H1 (cell line): ENCODE results near the gene INPP5B. TPM values are rescaled to one million over a fixed set of nuclear protein-coding genes. Genes with fewer than 3 reads are reported as not detected.

ENCODE experiments used
- CTCF ChIA-PET: fragments of 300-600 bp; sonication (Branson Sonifier 250); formaldehyde crosslinking; loops from one replicate; lab custom pipeline; 2021; ENCODE audit not compliant: partially characterized antibody; lab: Charles Lee
- POLR2A ChIA-PET: fragments of 300-600 bp; sonication (Branson Sonifier 250); formaldehyde crosslinking; loops from one replicate; lab custom pipeline; 2021; ENCODE audit warnings: inconsistent platforms; ENCODE audit not compliant: partially characterized antibody; lab: Charles Lee
- DNase-seq, 2 experiments: peaks; one replicate each; pipeline versions ENCODE4 v3.0.0 to v3.0.0-alpha.2; 2010 to 2022; ENCODE audit warnings: low spot score in 2 of 2, low read depth in 1 of 2, mixed read lengths in 1 of 2
- FAIRE-seq: peaks from 2 replicates; lab custom pipeline; 2011; peaks lifted over from hg19 to GRCh38; lab: Jason Lieb, UNC
- H2AFZ ChIP-seq: 2 replicates; pipeline ENCODE4 v1.8.1; 2012; ENCODE audit warnings: low read length, inconsistent platforms
- H2AK5ac ChIP-seq: 2 replicates; pipeline ENCODE4 v1.6.1; 2013; ENCODE audit warnings: low read depth, low read length
- H2BK120ac ChIP-seq: replicated peaks from 2 replicates; pipeline ENCODE3; 2013; ENCODE audit warnings: low read depth, low read length, inconsistent platforms
- H2BK12ac ChIP-seq: 2 replicates; pipeline ENCODE4 v1.6.1; 2013; ENCODE audit warnings: low read depth, low read length
- H2BK15ac ChIP-seq: 2 replicates; pipeline ENCODE4 v1.6.1; 2013; ENCODE audit warnings: low read length
- H2BK20ac ChIP-seq: 2 replicates; pipeline ENCODE4 v1.6.1; 2013; ENCODE audit warnings: low read length
- H2BK5ac ChIP-seq: 2 replicates; pipeline ENCODE4 v1.6.1; 2013; ENCODE audit warnings: low read depth, low read length
- H3K14ac ChIP-seq: 2 replicates; pipeline ENCODE4 v1.6.1; 2013; ENCODE audit warnings: inconsistent platforms; ENCODE audit not compliant: insufficient read length
- H3K18ac ChIP-seq: 2 replicates; pipeline ENCODE4 v1.6.1; 2013; ENCODE audit warnings: low read length; ENCODE audit errors: extremely low read depth
- H3K23ac ChIP-seq: 2 replicates; pipeline ENCODE4 v1.6.1; 2013; ENCODE audit warnings: inconsistent platforms; ENCODE audit not compliant: insufficient read length
- H3K23me2 ChIP-seq: 2 replicates; pipeline ENCODE4 v1.6.1; 2013; ENCODE audit warnings: low read depth, low read length
- H3K27ac ChIP-seq: 2 replicates; pipeline ENCODE4 v1.6.1; 2011; ENCODE audit warnings: low read depth, low read length, inconsistent platforms
- H3K27me3 ChIP-seq, 4 experiments: replicated peaks in 1 of 4; 1 replicate in 1 of 4; 2 replicates in 3 of 4; pipeline versions ENCODE4 v1.6.1 to v1.8.1; 2011 to 2013; ENCODE audit warnings: low read length in 3 of 4, mild to moderate bottlenecking in 3 of 4, inconsistent platforms in 2 of 4, mixed read lengths in 2 of 4, moderate library complexity in 1 of 4; ENCODE audit not compliant: control insufficient read depth in 3 of 4, insufficient read depth in 3 of 4; ENCODE audit errors: extremely low read depth in 1 of 4
- H3K36me3 ChIP-seq, 4 experiments: 2 replicates each; pipeline versions ENCODE4 v1.6.1 to v1.8.1; 2011 to 2013; ENCODE audit warnings: mild to moderate bottlenecking in 4 of 4, low read length in 3 of 4, moderate library complexity in 2 of 4, control low read depth in 1 of 4, inconsistent platforms in 1 of 4; ENCODE audit not compliant: insufficient read depth in 4 of 4, control insufficient read depth in 2 of 4
- H3K4ac ChIP-seq: replicated peaks from 2 replicates; pipeline ENCODE3; 2013; ENCODE audit warnings: low read length, low read depth, mixed read lengths, inconsistent platforms; ENCODE audit not compliant: insufficient read length
- H3K4me1 ChIP-seq, 4 experiments: replicated peaks in 1 of 4; 1 replicate in 1 of 4; 2 replicates in 3 of 4; pipeline versions ENCODE4 v1.6.1 to v1.8.1; 2011 to 2013; ENCODE audit warnings: low read length in 3 of 4, inconsistent platforms in 2 of 4, mixed read lengths in 1 of 4; ENCODE audit not compliant: insufficient read depth in 4 of 4, control insufficient read depth in 3 of 4
- H3K4me2 ChIP-seq, 2 experiments: 2 replicates each; pipeline versions ENCODE4 v1.6.1 to v1.8.1; 2011 to 2013; ENCODE audit warnings: low read depth in 2 of 2, low read length in 2 of 2, control low read depth in 1 of 2, inconsistent platforms in 1 of 2, mild to moderate bottlenecking in 1 of 2; ENCODE audit not compliant: insufficient read depth in 1 of 2
- H3K4me3 ChIP-seq, 4 experiments: fragments of 200-600, 300-600 bp in 1 of 4; sonication (generic), shearing (Covaris generic), sonication (Bioruptor Twin) in 1 of 4; 2 replicates each; pipeline versions ENCODE4 v1.5.1 to v1.8.1; 2011 to 2016; ENCODE audit warnings: low read length in 4 of 4, low read depth in 3 of 4, control low read depth in 2 of 4, inconsistent platforms in 2 of 4, mild to moderate bottlenecking in 2 of 4, mixed read lengths in 1 of 4, moderate library complexity in 1 of 4; ENCODE audit not compliant: insufficient read depth in 2 of 4; ENCODE audit errors: extremely low read depth in 1 of 4
- H3K56ac ChIP-seq: replicated peaks from 2 replicates; pipeline ENCODE3; 2013; ENCODE audit warnings: low read depth, mild to moderate bottlenecking, mixed read lengths, low read length, inconsistent platforms; ENCODE audit not compliant: insufficient read length
- H3K79me1 ChIP-seq: 2 replicates; pipeline ENCODE4 v1.6.1; 2013; ENCODE audit warnings: low read depth, low read length, control low read depth
- H3K79me2 ChIP-seq, 2 experiments: 2 replicates each; pipeline versions ENCODE4 v1.6.1 to v1.8.1; 2012 to 2013; ENCODE audit warnings: low read length in 2 of 2, mild to moderate bottlenecking in 2 of 2, inconsistent platforms in 1 of 2; ENCODE audit not compliant: insufficient read depth in 2 of 2, control insufficient read depth in 1 of 2
- H3K9ac ChIP-seq, 4 experiments: replicated peaks in 1 of 4; 1 replicate in 1 of 4; 2 replicates in 3 of 4; pipeline versions ENCODE4 v1.6.1 to v1.8.1; 2011 to 2013; ENCODE audit warnings: low read depth in 3 of 4, low read length in 3 of 4, control low read depth in 2 of 4, mild to moderate bottlenecking in 2 of 4, moderate library complexity in 2 of 4, inconsistent platforms in 1 of 4; ENCODE audit errors: extremely low read depth in 1 of 4
- H3K9me3 ChIP-seq, 2 experiments: 2 replicates each; pipeline versions ENCODE4 v1.6.1 to v1.8.1; 2012 to 2013; ENCODE audit warnings: mild to moderate bottlenecking in 2 of 2, moderate library complexity in 2 of 2, control low read depth in 1 of 2, inconsistent platforms in 1 of 2, low read depth in 1 of 2, low read length in 1 of 2, mixed read lengths in 1 of 2; ENCODE audit not compliant: insufficient read depth in 2 of 2
- H4K20me1 ChIP-seq, 2 experiments: replicated peaks in 1 of 2; 2 replicates each; pipeline versions ENCODE3 to v1.8.1; 2011 to 2013; ENCODE audit warnings: inconsistent platforms in 2 of 2, low read length in 2 of 2, mild to moderate bottlenecking in 1 of 2; ENCODE audit not compliant: insufficient read depth in 2 of 2, control insufficient read depth in 1 of 2
- H4K5ac ChIP-seq: 2 replicates; pipeline ENCODE4 v1.6.1; 2013; ENCODE audit warnings: low read length, low read depth, mixed read lengths, inconsistent platforms; ENCODE audit not compliant: insufficient read length
- H4K8ac ChIP-seq: 2 replicates; pipeline ENCODE4 v1.8.0; 2013; ENCODE audit warnings: mild to moderate bottlenecking, moderate library complexity, low read length, inconsistent platforms; ENCODE audit not compliant: insufficient read depth; ENCODE audit errors: extremely low read depth
- H4K91ac ChIP-seq: replicated peaks from 2 replicates; pipeline ENCODE3; 2013; ENCODE audit warnings: low read length, mixed read lengths, inconsistent platforms; ENCODE audit not compliant: insufficient read length
- CHD2 ChIP-seq: IDR thresholded peaks from 2 replicates; pipeline ENCODE4 v1.6.1; 2012; ENCODE audit warnings: low read length, improper control_type of control experiment
- POLR2AphosphoS5 ChIP-seq: IDR thresholded peaks from 2 replicates; pipeline ENCODE4 v1.6.1; 2011; ENCODE audit warnings: low read depth, low read length
- POU5F1 ChIP-seq: IDR thresholded peaks from 2 replicates; pipeline ENCODE4 v1.6.1; 2011; ENCODE audit warnings: low read depth, mild to moderate bottlenecking, low read length, moderate library complexity
- SIRT6 ChIP-seq: IDR thresholded peaks from one replicate; pipeline ENCODE4 v1.7.1; 2012; ENCODE audit warnings: low read length, inconsistent platforms
- SP4 ChIP-seq: IDR thresholded peaks from 2 replicates; pipeline ENCODE4 v1.6.1; 2012; ENCODE audit warnings: low read length, inconsistent platforms
- WGBS, 2 experiments: shearing (Covaris generic) in 1 of 2; methylation state at CpG; one replicate each; pipeline versions ENCODE4 v1.1.6 to v1.1.7; 2013 to 2015; ENCODE audit warnings: low lambda C conversion rate in 2 of 2, mixed read lengths in 2 of 2, inconsistent platforms in 1 of 2, low coverage in 1 of 2, missing lambda C conversion rate in 1 of 2; ENCODE audit not compliant: insufficient replicate concordance in 2 of 2, insufficient coverage in 1 of 2, insufficient read length in 1 of 2; ENCODE audit errors: extremely low coverage in 1 of 2, missing lambda C conversion rate in 1 of 2; 5-methylcytosine and 5-hydroxymethylcytosine counted together
- polyA plus RNA-seq, 7 experiments: library from polyadenylated mRNA; depleted of rRNA in 3 of 7; stranded (reverse) in 5 of 7; unstranded in 2 of 7; fragments of >200 nt in 5 of 7; fragments of 200-250 nt in 2 of 7; gene quantifications; 1 replicate in 5 of 7; 2 replicates in 1 of 7; 4 replicates in 1 of 7; pipeline versions ENCODE4 v1.2.1 to v1.2.3, GENCODE V29; 2011 to 2013; ENCODE audit warnings: missing spikeins in 2 of 7, mixed read lengths in 2 of 7
- total RNA-seq: library from RNA; stranded (reverse); fragmentation: NEBNext Ultra II Directional; extraction: Animal tissue kit (Norgen Biotek cat#: 25700); gene quantifications from 2 replicates; pipeline ENCODE4 v1.2.1, GENCODE V29; 2021
- TF ChIP-seq, protein P1 (sequence below): IDR thresholded peaks from 2 replicates; pipeline ENCODE4 v1.6.1; 2011; ENCODE audit warnings: low read depth, mild to moderate bottlenecking, low read length; ENCODE audit not compliant: insufficient read depth

Gene INPP5B
- total and polyA plus RNA-seq, 2 of the 8 experiments (the other 6 are each of a cell fraction or from before 2014, with no cell fraction given) = 14.0 to 23.7 TPM

DNA sequence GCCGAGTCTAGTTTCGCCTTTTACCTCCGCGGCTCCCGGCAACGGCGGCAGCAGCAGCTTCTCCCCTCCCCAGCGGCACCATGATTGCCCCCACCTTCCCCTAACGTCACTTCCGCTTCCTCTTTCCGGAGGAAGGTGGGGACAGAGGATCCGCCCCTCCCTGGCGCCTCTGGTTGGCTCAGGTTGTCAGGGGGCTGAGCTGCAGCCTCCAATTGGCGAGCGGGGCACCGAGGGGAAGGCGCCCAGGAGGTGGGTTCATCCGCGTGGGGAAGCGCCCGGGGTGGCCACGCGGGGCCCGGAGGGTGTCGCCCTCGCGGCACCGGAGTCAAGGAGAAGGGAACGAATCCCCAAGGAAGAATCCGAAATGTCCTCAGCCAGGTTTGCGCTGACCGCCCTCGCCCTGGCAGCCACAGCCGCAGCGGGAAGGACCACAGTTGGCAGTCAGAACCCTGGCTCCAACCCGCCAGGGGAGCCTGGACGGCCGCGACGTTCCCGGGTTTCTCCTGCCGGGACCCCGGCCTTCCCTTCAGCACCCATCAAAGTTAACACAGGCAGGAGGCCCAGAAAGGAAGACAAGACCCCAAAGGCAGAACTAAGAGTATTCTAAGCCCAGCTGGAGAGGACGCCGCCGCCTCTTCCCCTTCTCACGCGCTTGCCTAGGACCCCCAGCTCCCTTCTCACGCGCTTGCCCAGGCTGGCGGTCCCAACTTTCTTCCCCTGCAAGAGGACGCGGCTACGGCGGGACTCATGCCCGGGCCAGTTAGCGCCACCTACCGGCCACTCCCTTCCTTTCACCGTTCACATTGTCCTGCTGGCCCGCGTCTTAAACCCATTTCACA, 87.1 kb downstream of the INPP5B start, which contains the start of gene MTF1:
Gene MTF1, minus strand, starts transcription at position 86 of the 839 bp plus-strand sequence. CDS start 1,934 bp downstream, outside the sequence.
- CTCF ChIA-PET = interaction anchor here (0.5 to 3.9 kb wide), 27 partner anchors 9 to 269 kb away, joined by 3 to 22 read pairs (median 5); partner anchors contain the start of genes CDCA8 and INPP5B
- TF ChIP-seq POLR2AphosphoS5 (peak; percentile 86), CHD2 (peak; percentile 71), SP4 (no peak), SIRT6 (no peak), POU5F1 (no peak)
- TF ChIP-seq, protein P1, sequence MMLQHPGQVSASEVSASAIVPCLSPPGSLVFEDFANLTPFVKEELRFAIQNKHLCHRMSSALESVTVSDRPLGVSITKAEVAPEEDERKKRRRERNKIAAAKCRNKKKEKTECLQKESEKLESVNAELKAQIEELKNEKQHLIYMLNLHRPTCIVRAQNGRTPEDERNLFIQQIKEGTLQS = no peak

More for the DNA sequence above, 87.1 kb downstream of the INPP5B start, which contains the start of gene MTF1:
- peak within 1 kb of the TSS; percentile 24 for H3K56ac ChIP-seq
- peak within 1 kb of the TSS; percentile 83 to 88 (median 85) for H3K9ac ChIP-seq
- WGBS, 2 experiments = 1% methylated on average over 46 of the region's 61 CpGs; no CpG with 5 or more reads in 1 of the 2 experiments
- peak within 1 kb of the TSS; percentile 91 for H4K8ac ChIP-seq
- H4K5ac ChIP-seq = peak within 1 kb of the TSS; percentile 77
- peak within 1 kb of the TSS; percentile 87 for H3K27ac ChIP-seq
- H2BK5ac ChIP-seq = peak within 1 kb of the TSS; percentile 76; the same call in 1 of the 2 replicates
- 0 out of 2 replicates have a peak, but pooled peaks cover 2% of the 10 kb centered on the region for H3K79me1 ChIP-seq
- H4K20me1 ChIP-seq = peaks cover 0 to 3% of the 10 kb centered on the region in 2 experiments
- H3K9me3 ChIP-seq = no peaks in the 10 kb centered on the region
- no peak within 1 kb of the TSS for H2AK5ac ChIP-seq
- H3K23ac ChIP-seq = no peak within 1 kb of the TSS
- H3K4me2 ChIP-seq = peak within 1 kb of the TSS; percentile 22 to 85
- peak; percentile 82 to 97 for DNase-seq
- H3K27me3 ChIP-seq = no peaks in the 10 kb centered on the region
- no peak within 1 kb of the TSS for H2BK12ac ChIP-seq
- no peak within 1 kb of the TSS for H3K14ac ChIP-seq
- H3K23me2 ChIP-seq = no peaks in the 10 kb centered on the region; the same call in 1 of the 2 replicates
- no peak for FAIRE-seq
- H2BK15ac ChIP-seq = no peak within 1 kb of the TSS
- no peak within 1 kb of the TSS for H2BK20ac ChIP-seq
- peak within 1 kb of the TSS; percentile 95 for H2AFZ ChIP-seq
- H3K36me3 ChIP-seq = peaks cover 5 to 12% (median 8%) of the 10 kb centered on the region in 4 experiments; a peak in 6 of 8 replicates
- peak within 1 kb of the TSS; percentile 98 for H3K18ac ChIP-seq
- H2BK120ac ChIP-seq = no peak within 1 kb of the TSS
- H3K4me3 ChIP-seq = peak within 1 kb of the TSS; percentile 83 to 100 (median 94)
- no peaks in the 10 kb centered on the region for H3K4me1 ChIP-seq
- peaks cover 0 to 13% of the 10 kb centered on the region in 2 experiments; a peak in 3 of 4 replicates for H3K79me2 ChIP-seq
- peak within 1 kb of the TSS; percentile 27 for H3K4ac ChIP-seq
- POLR2A ChIA-PET = interaction anchor here (0.6 to 2.3 kb wide), 24 partner anchors 10 to 164 kb away, joined by 3 to 23 read pairs (median 3); partner anchors contain the start of genes C1orf122, SF3A3, UTP11 and YRDC
- peak within 1 kb of the TSS; percentile 94 for H4K91ac ChIP-seq
